ENCODE data around the gene FER. TPM values are rescaled to one million over a fixed set of nuclear protein-coding genes. Genes with fewer than 3 reads are reported as not detected.

FER gene
- polyA plus RNA-seq, 1 donor from 2014 or later = 8.5 TPM

GRCh38 chr5:108700930-108701329 lies 46.8 kb upstream of the FER start:
- H3K79me2 ChIP-seq (replicated peaks; ENCODE audit: insufficient read depth, low read length) = no peaks in the 10 kb centered on the region
- TF ChIP-seq, protein P1, sequence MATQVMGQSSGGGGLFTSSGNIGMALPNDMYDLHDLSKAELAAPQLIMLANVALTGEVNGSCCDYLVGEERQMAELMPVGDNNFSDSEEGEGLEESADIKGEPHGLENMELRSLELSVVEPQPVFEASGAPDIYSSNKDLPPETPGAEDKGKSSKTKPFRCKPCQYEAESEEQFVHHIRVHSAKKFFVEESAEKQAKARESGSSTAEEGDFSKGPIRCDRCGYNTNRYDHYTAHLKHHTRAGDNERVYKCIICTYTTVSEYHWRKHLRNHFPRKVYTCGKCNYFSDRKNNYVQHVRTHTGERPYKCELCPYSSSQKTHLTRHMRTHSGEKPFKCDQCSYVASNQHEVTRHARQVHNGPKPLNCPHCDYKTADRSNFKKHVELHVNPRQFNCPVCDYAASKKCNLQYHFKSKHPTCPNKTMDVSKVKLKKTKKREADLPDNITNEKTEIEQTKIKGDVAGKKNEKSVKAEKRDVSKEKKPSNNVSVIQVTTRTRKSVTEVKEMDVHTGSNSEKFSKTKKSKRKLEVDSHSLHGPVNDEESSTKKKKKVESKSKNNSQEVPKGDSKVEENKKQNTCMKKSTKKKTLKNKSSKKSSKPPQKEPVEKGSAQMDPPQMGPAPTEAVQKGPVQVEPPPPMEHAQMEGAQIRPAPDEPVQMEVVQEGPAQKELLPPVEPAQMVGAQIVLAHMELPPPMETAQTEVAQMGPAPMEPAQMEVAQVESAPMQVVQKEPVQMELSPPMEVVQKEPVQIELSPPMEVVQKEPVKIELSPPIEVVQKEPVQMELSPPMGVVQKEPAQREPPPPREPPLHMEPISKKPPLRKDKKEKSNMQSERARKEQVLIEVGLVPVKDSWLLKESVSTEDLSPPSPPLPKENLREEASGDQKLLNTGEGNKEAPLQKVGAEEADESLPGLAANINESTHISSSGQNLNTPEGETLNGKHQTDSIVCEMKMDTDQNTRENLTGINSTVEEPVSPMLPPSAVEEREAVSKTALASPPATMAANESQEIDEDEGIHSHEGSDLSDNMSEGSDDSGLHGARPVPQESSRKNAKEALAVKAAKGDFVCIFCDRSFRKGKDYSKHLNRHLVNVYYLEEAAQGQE (IDR thresholded peaks at IDR 0.05; ENCODE audit: borderline replicate concordance) = no peak
- no peak for TF ChIP-seq POLR2AphosphoS5 (IDR thresholded peaks at IDR 0.05)
- no peak for TF ChIP-seq EP300 (conservative IDR thresholded peaks at IDR 0.05; ENCODE audit: poor library complexity, severe bottlenecking)
- TF ChIP-seq SMC3 (conservative IDR thresholded peaks at IDR 0.05; ENCODE audit: poor library complexity) = no peak
- TF ChIP-seq CTCF (IDR thresholded peaks at IDR 0.05; ENCODE audit: poor library complexity, severe bottlenecking) = no peak
- TF ChIP-seq MXI1 (conservative IDR thresholded peaks at IDR 0.05; ENCODE audit: poor library complexity, severe bottlenecking) = no peak
- TF ChIP-seq EZH2 (IDR thresholded peaks at IDR 0.05; ENCODE audit: borderline replicate concordance, insufficient read depth, low read length, poor library complexity, severe bottlenecking) = no peak
- no peak for TF ChIP-seq TAF1 (IDR thresholded peaks at IDR 0.05; ENCODE audit: low read depth)
- no peak for TF ChIP-seq RAD21 (conservative IDR thresholded peaks at IDR 0.05)

DNA sequence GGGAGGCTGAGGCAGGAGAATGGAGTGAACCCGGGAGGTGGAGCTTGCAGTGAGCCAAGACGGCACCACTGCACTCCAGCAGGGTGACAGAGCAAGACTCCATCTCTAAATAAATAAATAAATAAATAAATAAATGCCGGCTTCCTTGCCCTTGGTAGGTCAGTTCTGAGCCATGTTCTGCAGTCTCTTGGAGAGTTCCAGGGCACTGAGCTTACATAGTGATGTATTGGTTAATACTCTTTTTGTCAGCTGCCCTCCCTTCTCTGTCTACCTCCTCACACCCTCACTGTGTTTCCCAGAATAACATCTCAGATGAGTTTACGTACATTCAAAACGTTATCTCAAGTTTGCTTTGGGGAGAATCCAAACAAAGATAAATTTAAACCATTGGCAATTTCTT lies 45.2 kb upstream of the FER start:
- H3K9me3 ChIP-seq (ENCODE audit: low read length) = no peaks in the 10 kb centered on the region
- H2AFZ ChIP-seq (ENCODE audit: low read depth, low read length) = no peak overlapping the region
- H3K27ac ChIP-seq (ENCODE audit: low read length) = no peak overlapping the region
- TF ChIP-seq SMC3 (conservative IDR thresholded peaks at IDR 0.05; ENCODE audit: poor library complexity) (no peak), EZH2 (IDR thresholded peaks at IDR 0.05; ENCODE audit: borderline replicate concordance, insufficient read depth, low read length, poor library complexity, severe bottlenecking) (no peak), MXI1 (conservative IDR thresholded peaks at IDR 0.05; ENCODE audit: poor library complexity, severe bottlenecking) (no peak), TAF1 (IDR thresholded peaks at IDR 0.05; ENCODE audit: low read depth) (no peak), POLR2AphosphoS5 (IDR thresholded peaks at IDR 0.05) (no peak), EP300 (conservative IDR thresholded peaks at IDR 0.05; ENCODE audit: poor library complexity, severe bottlenecking) (no peak), CTCF (IDR thresholded peaks at IDR 0.05; ENCODE audit: poor library complexity, severe bottlenecking) (no peak), RAD21 (conservative IDR thresholded peaks at IDR 0.05) (no peak)
- TF ChIP-seq, protein P1 (IDR thresholded peaks at IDR 0.05; ENCODE audit: borderline replicate concordance) = no peak
- H3K79me2 ChIP-seq (replicated peaks; ENCODE audit: insufficient read depth, low read length) = no peaks in the 10 kb centered on the region
- no peak overlapping the region for H3K9ac ChIP-seq (ENCODE audit: low read length)
- no peaks in the 10 kb centered on the region for H3K27me3 ChIP-seq (ENCODE audit: insufficient read depth, low read depth, low read length)
- no peaks in the 10 kb centered on the region for H3K36me3 ChIP-seq (ENCODE audit: insufficient read depth, low read length)
- H3F3A ChIP-seq (ENCODE audit: insufficient read depth, low read length, poor library complexity, severe bottlenecking) = no peaks in the 10 kb centered on the region
- no peak overlapping the region for H3K4me3 ChIP-seq (ENCODE audit: low read length)
- H3K9me2 ChIP-seq (ENCODE audit: insufficient read depth, low read length) = no peaks in the 10 kb centered on the region
- no peaks in the 10 kb centered on the region for H4K20me1 ChIP-seq (ENCODE audit: insufficient read depth)
- no peak overlapping the region for H3K4me2 ChIP-seq (ENCODE audit: low read length)

More at GRCh38 chr5:108700930-108701329, 46.8 kb upstream of the FER start:
- no peaks in the 10 kb centered on the region for H3K9me2 ChIP-seq (ENCODE audit: insufficient read depth, low read length)
- no peaks in the 10 kb centered on the region for H4K20me1 ChIP-seq (ENCODE audit: insufficient read depth)
- H3F3A ChIP-seq (ENCODE audit: insufficient read depth, low read length, poor library complexity, severe bottlenecking) = no peaks in the 10 kb centered on the region
- no peak overlapping the region for H3K27ac ChIP-seq (ENCODE audit: low read length)
- H3K9ac ChIP-seq (ENCODE audit: low read length) = no peak overlapping the region
- H3K9me3 ChIP-seq (ENCODE audit: low read length) = no peaks in the 10 kb centered on the region
- no peak overlapping the region for H2AFZ ChIP-seq (ENCODE audit: low read depth, low read length)
- no peaks in the 10 kb centered on the region for H3K36me3 ChIP-seq (ENCODE audit: insufficient read depth, low read length)
- no peaks in the 10 kb centered on the region for H3K27me3 ChIP-seq (ENCODE audit: insufficient read depth, low read depth, low read length)
- no peak overlapping the region for H3K4me3 ChIP-seq (ENCODE audit: low read length)
- no peak overlapping the region for H3K4me2 ChIP-seq (ENCODE audit: low read length)
